IPS-NIHi11 (cell line): ENCODE data around the gene TMPRSS5.
A peak's percentile ranks its signal among the peaks of the same experiment; 100 is the strongest.
"Not testable (repeated sequence)": the region's sequence is repeated elsewhere in the genome, so short reads cannot be mapped to it uniquely, and the experiment has no call there.

ENCODE experiments used
- DNase-seq: peaks from one replicate; pipeline ENCODE4 v3.0.0; 2012; ENCODE audit warnings: mixed read lengths, low spot score

TMPRSS5 gene

GRCh38 chr11:113697111-113697510, 9.0 kb downstream of the TMPRSS5 start:
- DNase-seq = no peak

- no peak for DNase-seq
These were observed 10.9 kb downstream of the TMPRSS5 start for GRCh38 chr11:113695207-113695606.

GRCh38 chr11:113694390-113694789, 11.7 kb downstream of the TMPRSS5 start:
- DNase-seq = no peak

- DNase-seq = no peak
These were observed 13.1 kb downstream of the TMPRSS5 start for GRCh38 chr11:113693030-113693429.

- DNase-seq = peak; percentile 81
These were observed 15.2 kb downstream of the TMPRSS5 start for GRCh38 chr11:113690619-113691569.

GRCh38 chr11:113689768-113690618, 16.1 kb downstream of the TMPRSS5 start:
- DNase-seq = no peak

- DNase-seq = no peak
These were observed 20.3 kb downstream of the TMPRSS5 start for GRCh38 chr11:113685654-113686359.

GRCh38 chr11:113684496-113684895, 21.6 kb downstream of the TMPRSS5 start:
- DNase-seq = no peak

GRCh38 chr11:113683481-113684046, 22.5 kb downstream of the TMPRSS5 start:
- DNase-seq = no peak

GRCh38 chr11:113681711-113682413, 24.2 kb downstream of the TMPRSS5 start:
- DNase-seq = peak; percentile 41

- no peak for DNase-seq
These were observed 24.8 kb downstream of the TMPRSS5 start for GRCh38 chr11:113681282-113681681.

GRCh38 chr11:113677685-113678084, 28.4 kb downstream of the TMPRSS5 start:
- no peak for DNase-seq

GRCh38 chr11:113675565-113675964, 30.5 kb downstream of the TMPRSS5 start:
- no peak for DNase-seq

GRCh38 chr11:113675003-113675561, 31.0 kb downstream of the TMPRSS5 start:
- no peak for DNase-seq

GRCh38 chr11:113674397-113674685, 31.8 kb downstream of the TMPRSS5 start:
- no peak for DNase-seq

GRCh38 chr11:113673550-113674396, 32.3 kb downstream of the TMPRSS5 start:
- DNase-seq = no peak

GRCh38 chr11:113671914-113672313, 34.2 kb downstream of the TMPRSS5 start:
- not testable (repeated sequence) for DNase-seq

GRCh38 chr11:113670831-113671215, 35.3 kb downstream of the TMPRSS5 start:
- DNase-seq = no peak

GRCh38 chr11:113670149-113670830, 35.8 kb downstream of the TMPRSS5 start:
- no peak for DNase-seq

GRCh38 chr11:113668255-113668654, 37.9 kb downstream of the TMPRSS5 start:
- no peak for DNase-seq
